PFSK-1 (cell line): ENCODE measurements around the gene PELI2.

Experiments used
- FOXP2 ChIP-seq: optimal IDR thresholded peaks from 2 replicates; pipeline ENCODE3; 2011; ENCODE audit warnings: borderline replicate concordance, control low read depth, inconsistent platforms; ENCODE audit not compliant: insufficient read depth; ENCODE audit errors: extremely low read length, extremely low read depth
- POLR2AphosphoS5 ChIP-seq: IDR thresholded peaks from 2 replicates; pipeline ENCODE4 v1.6.1; 2012; ENCODE audit warnings: low read depth, mild to moderate bottlenecking, control low read depth, low read length, moderate library complexity
- SIN3A ChIP-seq: IDR thresholded peaks from 2 replicates; pipeline ENCODE4 v1.6.1; 2012; ENCODE audit warnings: mild to moderate bottlenecking, low read length, moderate library complexity, borderline replicate concordance; ENCODE audit not compliant: insufficient read depth
- TAF1 ChIP-seq: IDR thresholded peaks from 2 replicates; pipeline ENCODE4 v1.6.1; 2012; ENCODE audit warnings: low read length, control low read depth, borderline replicate concordance; ENCODE audit not compliant: insufficient read depth
- TF ChIP-seq, protein P1 (sequence below), 2 experiments: IDR thresholded peaks; 2 replicates each; pipeline versions ENCODE4 v1.6.1 to v1.8.0; 2011 to 2012; ENCODE audit warnings: low read depth in 2 of 2, low read length in 2 of 2, control low read depth in 1 of 2, inconsistent platforms in 1 of 2, mild to moderate bottlenecking in 1 of 2, moderate library complexity in 1 of 2; ENCODE audit not compliant: insufficient read depth in 1 of 2

The PELI2 gene

GRCh38 chr14:56102941-56103340 is 15.3 kb upstream of the PELI2 start:
- no peak for TF ChIP-seq POLR2AphosphoS5
- TF ChIP-seq SIN3A = no peak
- no peak for TF ChIP-seq TAF1
- TF ChIP-seq FOXP2 = no peak
- TF ChIP-seq, protein P1, sequence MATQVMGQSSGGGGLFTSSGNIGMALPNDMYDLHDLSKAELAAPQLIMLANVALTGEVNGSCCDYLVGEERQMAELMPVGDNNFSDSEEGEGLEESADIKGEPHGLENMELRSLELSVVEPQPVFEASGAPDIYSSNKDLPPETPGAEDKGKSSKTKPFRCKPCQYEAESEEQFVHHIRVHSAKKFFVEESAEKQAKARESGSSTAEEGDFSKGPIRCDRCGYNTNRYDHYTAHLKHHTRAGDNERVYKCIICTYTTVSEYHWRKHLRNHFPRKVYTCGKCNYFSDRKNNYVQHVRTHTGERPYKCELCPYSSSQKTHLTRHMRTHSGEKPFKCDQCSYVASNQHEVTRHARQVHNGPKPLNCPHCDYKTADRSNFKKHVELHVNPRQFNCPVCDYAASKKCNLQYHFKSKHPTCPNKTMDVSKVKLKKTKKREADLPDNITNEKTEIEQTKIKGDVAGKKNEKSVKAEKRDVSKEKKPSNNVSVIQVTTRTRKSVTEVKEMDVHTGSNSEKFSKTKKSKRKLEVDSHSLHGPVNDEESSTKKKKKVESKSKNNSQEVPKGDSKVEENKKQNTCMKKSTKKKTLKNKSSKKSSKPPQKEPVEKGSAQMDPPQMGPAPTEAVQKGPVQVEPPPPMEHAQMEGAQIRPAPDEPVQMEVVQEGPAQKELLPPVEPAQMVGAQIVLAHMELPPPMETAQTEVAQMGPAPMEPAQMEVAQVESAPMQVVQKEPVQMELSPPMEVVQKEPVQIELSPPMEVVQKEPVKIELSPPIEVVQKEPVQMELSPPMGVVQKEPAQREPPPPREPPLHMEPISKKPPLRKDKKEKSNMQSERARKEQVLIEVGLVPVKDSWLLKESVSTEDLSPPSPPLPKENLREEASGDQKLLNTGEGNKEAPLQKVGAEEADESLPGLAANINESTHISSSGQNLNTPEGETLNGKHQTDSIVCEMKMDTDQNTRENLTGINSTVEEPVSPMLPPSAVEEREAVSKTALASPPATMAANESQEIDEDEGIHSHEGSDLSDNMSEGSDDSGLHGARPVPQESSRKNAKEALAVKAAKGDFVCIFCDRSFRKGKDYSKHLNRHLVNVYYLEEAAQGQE (IDR thresholded peaks at IDR 0.05; ENCODE audit: insufficient read depth in 1 of 2, low read depth in 2 of 2, low read length in 2 of 2) = no peak

DNA sequence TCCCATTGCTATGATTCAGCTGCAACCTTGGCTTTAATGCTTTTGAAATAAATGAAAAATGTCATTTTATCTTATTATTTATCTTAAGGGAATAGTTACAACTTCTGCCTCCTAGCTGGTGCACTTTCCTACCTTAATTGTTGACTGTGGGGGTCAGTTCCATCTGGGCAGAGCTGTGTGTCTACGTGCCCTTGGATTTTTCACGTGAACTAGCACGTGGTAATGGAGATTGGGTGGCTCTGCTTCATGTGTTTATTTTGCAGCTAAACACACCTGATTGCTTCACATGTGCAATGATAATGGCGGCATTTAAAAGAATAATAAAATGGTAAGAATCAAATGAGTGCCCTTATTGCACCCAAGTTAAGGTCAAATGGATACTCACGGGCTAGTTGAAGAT is 10.6 kb upstream of the PELI2 start:
- TF ChIP-seq, protein P1 (IDR thresholded peaks at IDR 0.05; ENCODE audit: insufficient read depth in 1 of 2, low read depth in 2 of 2, low read length in 2 of 2) = no peak
- TF ChIP-seq POLR2AphosphoS5 (no peak), SIN3A (no peak), FOXP2 (no peak), TAF1 (no peak)

DNA sequence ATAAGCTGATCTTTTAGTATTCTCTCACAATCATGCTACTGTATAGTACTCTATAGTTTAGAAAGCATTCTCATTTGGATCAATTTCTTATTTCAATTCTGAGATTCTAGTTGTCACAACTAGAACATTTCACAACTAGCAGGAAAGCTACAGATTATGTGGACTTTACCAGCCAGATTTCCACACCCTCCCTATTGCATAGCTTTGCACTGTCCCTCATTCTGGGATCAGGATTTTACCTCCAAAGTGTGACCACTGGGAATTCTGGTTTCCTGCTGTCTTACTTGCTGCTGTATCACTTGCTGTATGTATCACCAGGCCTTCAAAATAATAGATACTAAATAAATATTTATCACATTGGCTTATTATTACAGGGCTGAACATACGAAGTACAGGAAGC is 10.2 kb upstream of the PELI2 start:
- TF ChIP-seq SIN3A (no peak), FOXP2 (no peak), POLR2AphosphoS5 (no peak), TAF1 (no peak)
- TF ChIP-seq, protein P1 (IDR thresholded peaks at IDR 0.05; ENCODE audit: insufficient read depth in 1 of 2, low read depth in 2 of 2, low read length in 2 of 2) = no peak

DNA sequence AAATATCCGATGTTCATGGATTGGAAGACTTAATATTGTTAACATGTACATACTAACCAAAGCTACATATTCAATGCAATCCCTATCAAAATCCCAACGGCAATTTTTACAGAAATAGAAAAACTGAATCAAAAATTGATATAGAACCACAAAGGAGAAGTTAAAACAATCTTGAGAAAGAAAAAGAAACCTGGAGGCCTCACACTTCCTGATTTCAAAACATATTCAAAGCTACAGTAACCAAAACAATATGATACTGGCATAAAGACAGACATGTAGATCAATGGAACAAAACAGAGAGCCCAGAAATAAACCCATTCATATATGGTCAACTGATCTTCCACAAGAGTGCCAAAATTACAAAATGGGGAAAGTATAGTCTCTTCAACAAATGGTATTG is 5.4 kb upstream of the PELI2 start:
- TF ChIP-seq FOXP2 (no peak), TAF1 (no peak), POLR2AphosphoS5 (no peak)

GRCh38 chr14:56115334-56115870 is 2.8 kb upstream of the PELI2 start:
- TF ChIP-seq POLR2AphosphoS5 (no peak), SIN3A (no peak), TAF1 (no peak), FOXP2 (no peak)
- TF ChIP-seq, protein P1 (IDR thresholded peaks at IDR 0.05; ENCODE audit: insufficient read depth in 1 of 2, low read depth in 2 of 2, low read length in 2 of 2) = no peak
